Activated naive CD8-positive, alpha-beta T cell treated with anti-CD3 and anti-CD28 coated beads, Interleukin-2, amount 50 U/mL, for 24 hours (primary cell): ENCODE data around the gene UFC1.

Experiments used
- ATAC-seq: fragments of 150-1000 bp; cut with Tn5 transposase; one replicate; pipeline ENCODE4 v1.10.0; 2021
- DNase-seq: peaks from one replicate; pipeline ENCODE4 v3.0.0; 2021
- H3K27ac Mint-ChIP-seq: one replicate; pipeline ENCODE4 v1.8.0; 2021; ENCODE audit warnings: mild to moderate bottlenecking, mixed read lengths
- H3K27me3 Mint-ChIP-seq: one replicate; pipeline ENCODE4 v1.8.0; 2021; ENCODE audit warnings: mixed read lengths
- H3K36me3 Mint-ChIP-seq: one replicate; pipeline ENCODE4 v1.8.0; 2021; ENCODE audit warnings: low read depth, mixed read lengths
- H3K4me1 Mint-ChIP-seq: one replicate; pipeline ENCODE4 v1.8.0; 2021; ENCODE audit warnings: mixed read lengths
- H3K4me3 Mint-ChIP-seq: one replicate; pipeline ENCODE4 v1.8.0; 2021; ENCODE audit warnings: mild to moderate bottlenecking, moderate library complexity, mixed read lengths
- H3K9me3 Mint-ChIP-seq: one replicate; pipeline ENCODE4 v1.8.0; 2021; ENCODE audit warnings: mixed read lengths

Gene UFC1

GRCh38 chr1:161199506-161200139 is 45.8 kb downstream of the UFC1 start:
- H3K27me3 Mint-ChIP-seq: no peaks in the 10 kb centered on the region
- DNase-seq: no peak
- peaks cover 56% of the 10 kb centered on the region for H3K4me1 Mint-ChIP-seq
- H3K27ac Mint-ChIP-seq: peak overlapping the region; percentile 89
- H3K36me3 Mint-ChIP-seq: peaks cover 11% of the 10 kb centered on the region
- H3K9me3 Mint-ChIP-seq: no peaks in the 10 kb centered on the region
- peak overlapping the region; percentile 63 for H3K4me3 Mint-ChIP-seq
- ATAC-seq: no peak

GRCh38 chr1:161200421-161200991 is 46.7 kb downstream of the UFC1 start:
- DNase-seq (no peak), ATAC-seq (no peak)
- Mint-ChIP-seq H3K27me3 (no peaks in the 10 kb centered on the region), H3K36me3 (peaks cover 18% of the 10 kb centered on the region), H3K4me1 (peaks cover 54% of the 10 kb centered on the region), H3K9me3 (no peaks in the 10 kb centered on the region), H3K4me3 (peak overlapping the region; percentile 63), H3K27ac (peak overlapping the region; percentile 89)

- Mint-ChIP-seq H3K4me3 (peak overlapping the region; percentile 91), H3K27ac (peak overlapping the region; percentile 89), H3K36me3 (peaks cover 22% of the 10 kb centered on the region), H3K9me3 (no peaks in the 10 kb centered on the region), H3K27me3 (no peaks in the 10 kb centered on the region), H3K4me1 (peaks cover 54% of the 10 kb centered on the region)
- DNase-seq: no peak
- ATAC-seq: no peak
Measured at GRCh38 chr1:161200992-161201835, 47.4 kb downstream of the UFC1 start.

GRCh38 chr1:161201836-161202712 is 48.3 kb downstream of the UFC1 start, which contains the start of gene NDUFS2:
NDUFS2 (plus strand) TSS chr1:161202367; CDS start chr1:161202386, 19 bp downstream.
- DNase-seq (peak; percentile 93), ATAC-seq (peak; percentile 98)
- peaks cover 26% of the 10 kb centered on the region for H3K36me3 Mint-ChIP-seq
- H3K9me3 Mint-ChIP-seq: no peaks in the 10 kb centered on the region
- peak within 1 kb of the TSS; percentile 91 for H3K4me3 Mint-ChIP-seq
- peak within 1 kb of the TSS; percentile 89 for H3K27ac Mint-ChIP-seq
- H3K4me1 Mint-ChIP-seq: peaks cover 60% of the 10 kb centered on the region
- no peaks in the 10 kb centered on the region for H3K27me3 Mint-ChIP-seq

GRCh38 chr1:161206411-161207140 is 52.8 kb downstream of the UFC1 start:
- Mint-ChIP-seq H3K4me1 (peaks cover 51% of the 10 kb centered on the region), H3K9me3 (no peaks in the 10 kb centered on the region), H3K27ac (no peak overlapping the region), H3K27me3 (no peaks in the 10 kb centered on the region), H3K36me3 (peaks cover 46% of the 10 kb centered on the region), H3K4me3 (no peak overlapping the region)
- no peak for DNase-seq
- ATAC-seq: no peak

GRCh38 chr1:161207173-161207572 is 53.4 kb downstream of the UFC1 start:
- Mint-ChIP-seq H3K27me3 (no peaks in the 10 kb centered on the region), H3K4me3 (no peak overlapping the region), H3K9me3 (no peaks in the 10 kb centered on the region), H3K27ac (no peak overlapping the region), H3K36me3 (peaks cover 52% of the 10 kb centered on the region), H3K4me1 (peaks cover 49% of the 10 kb centered on the region)
- no peak for ATAC-seq
- no peak for DNase-seq
